Measurements from ENCODE around the gene CRMP1.

- TF ChIP-seq CTCF (conservative IDR thresholded peaks at IDR 0.05; ENCODE audit: low read depth, low read length) = no peak
- no peak for TF ChIP-seq POLR2A (IDR thresholded peaks at IDR 0.05; ENCODE audit: low read depth, low read length)
- no peak for TF ChIP-seq USF2 (IDR thresholded peaks at IDR 0.05; ENCODE audit: low read depth, low read length)
- no peak for TF ChIP-seq MXI1 (IDR thresholded peaks at IDR 0.05; ENCODE audit: borderline replicate concordance, low read depth, low read length)
- no peak for TF ChIP-seq CHD1 (IDR thresholded peaks at IDR 0.05; ENCODE audit: low read depth, low read length)
These were observed 105.6 kb downstream of the CRMP1 start for GRCh38 chr4:5787311-5787710.
